SK-N-SH (cell line): ENCODE measurements around the gene STIM2. TPM values are rescaled to one million over a fixed set of nuclear protein-coding genes. Genes with fewer than 3 reads are reported as not detected.
"Not testable (repeated sequence)": the region's sequence is repeated elsewhere in the genome, so short reads cannot be mapped to it uniquely, and the experiment has no call there.

Source experiments
- CTCF ChIA-PET: fragments of 300-600, 350-600 bp; formaldehyde crosslinking; extraction: SDS; loops from one replicate; lab custom pipeline; 2021; lab: Yijun Ruan, JAX
- POLR2A ChIA-PET: fragments of 350-600 bp; sonication (Branson Sonifier 250); formaldehyde crosslinking; extraction: SDS; loops from one replicate; lab custom pipeline; 2020; ENCODE audit warnings: antibody characterized with exemption, inconsistent platforms; lab: Yijun Ruan, JAX
- DNase-seq: peaks from one replicate; pipeline ENCODE4 v3.0.0; 2012
- H2AFZ ChIP-seq: fragments of 200-600 bp; sonication (generic); 2 replicates; pipeline ENCODE4 v1.8.1; 2016; ENCODE audit warnings: antibody characterized with exemption, mild to moderate bottlenecking, low read depth
- H3F3A ChIP-seq: fragments of 200-600 bp; sonication (generic); replicated peaks from 2 replicates; pipeline ENCODE3; 2016; ENCODE audit warnings: antibody characterized with exemption, mild to moderate bottlenecking; ENCODE audit not compliant: insufficient read depth
- H3K27ac ChIP-seq, 2 experiments: fragments of 200-500 bp in 1 of 2; fragments of 200-600 bp in 1 of 2; sonication (Bioruptor generic) in 1 of 2; sonication (generic), shearing (Covaris generic) in 1 of 2; 2 replicates each; pipeline versions ENCODE4 v1.5.1 to v1.6.1; 2014 to 2016; ENCODE audit warnings: low read depth in 2 of 2, inconsistent platforms in 1 of 2, low read length in 1 of 2, mild to moderate bottlenecking in 1 of 2, mixed read lengths in 1 of 2
- H3K27me3 ChIP-seq: fragments of 200-600 bp; sonication (generic), shearing (Covaris generic); 2 replicates; pipeline ENCODE4 v1.6.1; 2016; ENCODE audit warnings: mixed run types; ENCODE audit not compliant: insufficient read depth
- H3K36me3 ChIP-seq, 2 experiments: fragments of 200-500 bp in 1 of 2; fragments of 200-600 bp in 1 of 2; sonication (Bioruptor generic) in 1 of 2; sonication (generic) in 1 of 2; replicated peaks in 1 of 2; 2 replicates each; pipeline versions ENCODE3 to v1.5.1; 2014 to 2016; ENCODE audit warnings: low read length in 1 of 2, mild to moderate bottlenecking in 1 of 2; ENCODE audit not compliant: insufficient read depth in 2 of 2, control insufficient read depth in 1 of 2
- H3K4me1 ChIP-seq, 2 experiments: fragments of 200-500 bp in 1 of 2; fragments of 200-600 bp in 1 of 2; sonication (Bioruptor generic) in 1 of 2; sonication (generic), shearing (Covaris generic) in 1 of 2; 2 replicates each; pipeline versions ENCODE4 v1.5.1 to v1.6.1; 2014 to 2016; ENCODE audit warnings: low read depth in 1 of 2, low read length in 1 of 2, mixed run types in 1 of 2; ENCODE audit not compliant: insufficient read depth in 2 of 2, control insufficient read depth in 1 of 2
- H3K4me2 ChIP-seq: fragments of 200-600 bp; sonication (generic), shearing (Covaris generic); 2 replicates; pipeline ENCODE4 v1.6.1; 2017; ENCODE audit warnings: mixed run types
- H3K4me3 ChIP-seq, 2 experiments: fragments of 200-500 bp in 1 of 2; fragments of 200-600 bp in 1 of 2; sonication (Bioruptor generic) in 1 of 2; sonication (generic), shearing (Covaris generic) in 1 of 2; 2 replicates each; pipeline versions ENCODE4 v1.5.1 to v1.8.1; 2014 to 2016; ENCODE audit warnings: low read depth in 2 of 2, inconsistent platforms in 1 of 2, low read length in 1 of 2, mild to moderate bottlenecking in 1 of 2, mixed read lengths in 1 of 2, moderate library complexity in 1 of 2
- H3K79me2 ChIP-seq: fragments of 200-600 bp; sonication (generic); 2 replicates; pipeline ENCODE4 v1.8.1; 2017; ENCODE audit warnings: mild to moderate bottlenecking; ENCODE audit not compliant: insufficient read depth
- H3K9ac ChIP-seq: fragments of 200-600 bp; sonication (generic); 2 replicates; pipeline ENCODE4 v1.6.1; 2017; ENCODE audit warnings: mixed run types
- H3K9me2 ChIP-seq: fragments of 200-600 bp; sonication (generic); 2 replicates; pipeline ENCODE4 v1.6.1; 2017; ENCODE audit warnings: mixed run types
- H3K9me3 ChIP-seq: fragments of 200-600 bp; sonication (generic); 2 replicates; pipeline ENCODE4 v1.6.1; 2017; ENCODE audit warnings: mixed run types, mild to moderate bottlenecking, moderate library complexity
- H4K20me1 ChIP-seq: fragments of 200-600 bp; sonication (generic); 2 replicates; pipeline ENCODE4 v1.6.1; 2017; ENCODE audit warnings: mild to moderate bottlenecking, mixed run types; ENCODE audit not compliant: insufficient read depth
- CHD2 ChIP-seq: fragments of 150-350 bp; IDR thresholded peaks from 2 replicates; pipeline ENCODE4 v1.6.1; 2018; ENCODE audit warnings: low read length; ENCODE audit not compliant: partially characterized antibody
- EP300 ChIP-seq, 2 experiments: IDR thresholded peaks; 2 replicates each; pipeline versions ENCODE4 v1.4.0 to v1.6.1; 2012; ENCODE audit warnings: borderline replicate concordance in 1 of 2, low read depth in 1 of 2, low read length in 1 of 2
- FOXM1 ChIP-seq: IDR thresholded peaks from 2 replicates; pipeline ENCODE4 v1.4.0; 2012; ENCODE audit warnings: low read depth, mild to moderate bottlenecking
- IRF3 ChIP-seq: fragments of 150-350 bp; IDR thresholded peaks from 2 replicates; pipeline ENCODE4 v1.6.1; 2016; ENCODE audit warnings: mild to moderate bottlenecking, low read depth, low read length
- NFIC ChIP-seq: IDR thresholded peaks from 2 replicates; pipeline ENCODE4 v1.4.0; 2012; ENCODE audit warnings: borderline replicate concordance
- RAD21 ChIP-seq: IDR thresholded peaks from 2 replicates; pipeline ENCODE4 v1.6.1; 2012; ENCODE audit warnings: mild to moderate bottlenecking, low read length
- RCOR1 ChIP-seq: fragments of 150-350 bp; IDR thresholded peaks from 2 replicates; pipeline ENCODE4 v1.6.1; 2017; ENCODE audit warnings: antibody characterized with exemption, low read length
- REST ChIP-seq: IDR thresholded peaks from 2 replicates; pipeline ENCODE4 v1.6.1; 2012; ENCODE audit warnings: mild to moderate bottlenecking, low read depth, low read length, moderate library complexity
- RXRA ChIP-seq: IDR thresholded peaks from 2 replicates; pipeline ENCODE4 v1.4.0; 2012; ENCODE audit warnings: low read depth, mild to moderate bottlenecking, borderline replicate concordance
- SMC3 ChIP-seq: IDR thresholded peaks from 2 replicates; pipeline ENCODE4 v1.6.1; 2012; ENCODE audit warnings: low read depth, low read length, improper control_type of control experiment
- TCF12 ChIP-seq: IDR thresholded peaks from 2 replicates; pipeline ENCODE4 v1.4.0; 2012
- USF2 ChIP-seq: fragments of 150-350 bp; IDR thresholded peaks from 2 replicates; pipeline ENCODE4 v1.6.1; 2017; ENCODE audit warnings: antibody characterized with exemption, low read length, low read depth, borderline replicate concordance
- WGBS: methylation state at CpG from one replicate; pipeline ENCODE4 v1.1.6; 2017; ENCODE audit warnings: low lambda C conversion rate; 5-methylcytosine and 5-hydroxymethylcytosine counted together
- polyA plus RNA-seq, 3 experiments: library from polyadenylated mRNA; depleted of rRNA; stranded (reverse); fragments of >200 nt; gene quantifications; 2 replicates each; pipeline ENCODE4 v1.2.3, GENCODE V29; 2012
- TF ChIP-seq, protein P1 (sequence below): IDR thresholded peaks from 2 replicates; pipeline ENCODE4 v1.4.0; 2012; ENCODE audit warnings: low read depth, borderline replicate concordance
- TF ChIP-seq, protein P2 (sequence below): fragments of 200-600 bp; sonication (generic); IDR thresholded peaks from 2 replicates; pipeline ENCODE4 v1.6.1; 2017; ENCODE audit warnings: antibody characterized with exemption, mild to moderate bottlenecking, moderate library complexity

STIM2 gene
- polyA plus RNA-seq, 1 of the 3 experiments (the other 2 are of a cell fraction): 14.7 TPM

DNA sequence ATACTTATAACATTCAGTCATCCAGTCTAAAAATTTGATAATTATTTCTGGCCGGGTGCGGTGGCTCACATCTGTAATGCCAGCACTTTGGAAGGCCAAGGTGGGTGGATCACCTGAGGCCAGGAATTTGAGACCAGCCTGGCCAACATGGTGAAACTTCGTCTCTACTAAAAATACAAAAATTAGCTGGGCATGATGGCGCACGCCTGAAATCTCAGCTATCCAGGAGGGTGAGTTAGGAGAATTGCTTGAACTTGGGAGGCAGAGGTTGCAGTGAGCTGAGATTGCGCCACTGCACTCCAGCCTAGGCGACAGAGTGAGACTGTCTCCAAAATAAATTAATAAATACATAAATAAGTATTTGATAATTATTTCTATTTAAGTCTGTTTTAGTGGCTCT lies 34.2 kb downstream of the STIM2 start:
- H3K79me2 ChIP-seq, H3K9me3 ChIP-seq, POLR2A ChIA-PET: not testable (repeated sequence)

DNA sequence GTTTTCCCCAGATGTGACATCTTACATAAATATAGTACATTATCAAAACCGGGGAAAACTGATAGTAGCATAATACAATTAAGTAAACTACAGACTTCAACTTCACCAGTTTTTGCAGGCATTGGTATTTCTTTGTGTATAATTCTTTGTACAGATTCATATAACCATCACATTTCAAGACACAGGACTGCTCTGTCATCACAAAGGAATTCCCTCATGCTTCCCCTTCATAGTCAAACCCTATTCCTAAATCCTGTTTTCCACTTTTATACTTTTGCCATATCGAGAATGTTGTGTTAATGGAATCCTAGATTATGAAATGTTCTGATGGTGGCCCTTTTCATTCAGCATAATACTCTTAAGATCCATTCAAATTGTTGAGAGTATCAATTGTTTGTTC lies 36.0 kb downstream of the STIM2 start:
- no peaks in the 10 kb centered on the region for H3K36me3 ChIP-seq
- no peak for DNase-seq
- POLR2A ChIA-PET: no interaction called here
- no peaks in the 10 kb centered on the region; the same call in 1 of the 2 replicates for H3K79me2 ChIP-seq
- H4K20me1 ChIP-seq: no peaks in the 10 kb centered on the region
- H3K27ac ChIP-seq: no peak overlapping the region
- no peaks in the 10 kb centered on the region for H3K27me3 ChIP-seq
- H3K4me3 ChIP-seq: no peak overlapping the region
- no peaks in the 10 kb centered on the region for H3K9me3 ChIP-seq
- CTCF ChIA-PET: no interaction called here
- H3K9me2 ChIP-seq: no peaks in the 10 kb centered on the region
- 52% methylated on average over 2 of the region's 2 CpGs for WGBS
- no peaks in the 10 kb centered on the region; a peak in 1 of 4 replicates for H3K4me1 ChIP-seq
- H2AFZ ChIP-seq: no peak overlapping the region
- no peak overlapping the region for H3K4me2 ChIP-seq
- no peaks in the 10 kb centered on the region for H3F3A ChIP-seq
- H3K9ac ChIP-seq: no peak overlapping the region
- TF ChIP-seq TCF12: no peak
- no peak for TF ChIP-seq REST
- no peak for TF ChIP-seq RAD21
- TF ChIP-seq EP300 (IDR thresholded peaks at IDR 0.05; ENCODE audit: borderline replicate concordance in 1 of 2, low read depth in 1 of 2, low read length in 1 of 2): no peak
- TF ChIP-seq RCOR1: no peak
- no peak for TF ChIP-seq SMC3

More for the DNA sequence above, 34.2 kb downstream of the STIM2 start:
- H3K36me3 ChIP-seq, H3F3A ChIP-seq, DNase-seq, CTCF ChIA-PET, H3K4me1 ChIP-seq, H3K27ac ChIP-seq, H3K27me3 ChIP-seq, H3K4me2 ChIP-seq, H2AFZ ChIP-seq, H3K4me3 ChIP-seq, H3K9ac ChIP-seq, H4K20me1 ChIP-seq, H3K9me2 ChIP-seq: not testable (repeated sequence)
- WGBS: 96% methylated on average over 7 of the region's 7 CpGs

- Histone ChIP-seq H3K36me3 (no peaks in the 10 kb centered on the region), H3K9ac (no peak overlapping the region), H3K27ac (no peak overlapping the region), H3F3A (no peaks in the 10 kb centered on the region), H3K27me3 (no peaks in the 10 kb centered on the region), H3K4me2 (no peak overlapping the region), H3K9me3 (no peaks in the 10 kb centered on the region), H3K4me3 (no peak overlapping the region), H3K79me2 (peaks cover 4% of the 10 kb centered on the region; the same call in 1 of the 2 replicates), H2AFZ (no peak overlapping the region), H4K20me1 (no peaks in the 10 kb centered on the region), H3K9me2 (no peaks in the 10 kb centered on the region), H3K4me1 (no peaks in the 10 kb centered on the region; a peak in 1 of 4 replicates)
- DNase-seq: no peak
- 94% methylated on average over 3 of the region's 3 CpGs for WGBS
- POLR2A ChIA-PET: no interaction called here
- CTCF ChIA-PET: interaction anchor here (0.6 kb wide), 1 partner anchor 81 kb away, joined by 3 read pairs; no protein-coding TSS in a partner anchor
- TF ChIP-seq NFIC (no peak), IRF3 (no peak), EP300 (IDR thresholded peaks at IDR 0.05; ENCODE audit: borderline replicate concordance in 1 of 2, low read depth in 1 of 2, low read length in 1 of 2) (no peak), TCF12 (no peak), RXRA (no peak), CHD2 (no peak), USF2 (no peak), FOXM1 (no peak)
- TF ChIP-seq, protein P1, sequence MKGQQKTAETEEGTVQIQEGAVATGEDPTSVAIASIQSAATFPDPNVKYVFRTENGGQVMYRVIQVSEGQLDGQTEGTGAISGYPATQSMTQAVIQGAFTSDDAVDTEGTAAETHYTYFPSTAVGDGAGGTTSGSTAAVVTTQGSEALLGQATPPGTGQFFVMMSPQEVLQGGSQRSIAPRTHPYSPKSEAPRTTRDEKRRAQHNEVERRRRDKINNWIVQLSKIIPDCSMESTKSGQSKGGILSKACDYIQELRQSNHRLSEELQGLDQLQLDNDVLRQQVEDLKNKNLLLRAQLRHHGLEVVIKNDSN: no peak
- TF ChIP-seq, protein P2, sequence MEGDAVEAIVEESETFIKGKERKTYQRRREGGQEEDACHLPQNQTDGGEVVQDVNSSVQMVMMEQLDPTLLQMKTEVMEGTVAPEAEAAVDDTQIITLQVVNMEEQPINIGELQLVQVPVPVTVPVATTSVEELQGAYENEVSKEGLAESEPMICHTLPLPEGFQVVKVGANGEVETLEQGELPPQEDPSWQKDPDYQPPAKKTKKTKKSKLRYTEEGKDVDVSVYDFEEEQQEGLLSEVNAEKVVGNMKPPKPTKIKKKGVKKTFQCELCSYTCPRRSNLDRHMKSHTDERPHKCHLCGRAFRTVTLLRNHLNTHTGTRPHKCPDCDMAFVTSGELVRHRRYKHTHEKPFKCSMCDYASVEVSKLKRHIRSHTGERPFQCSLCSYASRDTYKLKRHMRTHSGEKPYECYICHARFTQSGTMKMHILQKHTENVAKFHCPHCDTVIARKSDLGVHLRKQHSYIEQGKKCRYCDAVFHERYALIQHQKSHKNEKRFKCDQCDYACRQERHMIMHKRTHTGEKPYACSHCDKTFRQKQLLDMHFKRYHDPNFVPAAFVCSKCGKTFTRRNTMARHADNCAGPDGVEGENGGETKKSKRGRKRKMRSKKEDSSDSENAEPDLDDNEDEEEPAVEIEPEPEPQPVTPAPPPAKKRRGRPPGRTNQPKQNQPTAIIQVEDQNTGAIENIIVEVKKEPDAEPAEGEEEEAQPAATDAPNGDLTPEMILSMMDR: no peak
Observed at GRCh38 chr4:26899991-26900390, 39.4 kb downstream of the STIM2 start.
